NOMO-1 (cell line): Measurements from ENCODE around the gene CDH23.

ENCODE experiments used
- DNase-seq, 2 experiments: peaks; one replicate each; lab custom pipeline; 2025; ENCODE audit not compliant: unreplicated experiment in 2 of 2; lab: John Stamatoyannopoulos, UW

CDH23 gene

DNA sequence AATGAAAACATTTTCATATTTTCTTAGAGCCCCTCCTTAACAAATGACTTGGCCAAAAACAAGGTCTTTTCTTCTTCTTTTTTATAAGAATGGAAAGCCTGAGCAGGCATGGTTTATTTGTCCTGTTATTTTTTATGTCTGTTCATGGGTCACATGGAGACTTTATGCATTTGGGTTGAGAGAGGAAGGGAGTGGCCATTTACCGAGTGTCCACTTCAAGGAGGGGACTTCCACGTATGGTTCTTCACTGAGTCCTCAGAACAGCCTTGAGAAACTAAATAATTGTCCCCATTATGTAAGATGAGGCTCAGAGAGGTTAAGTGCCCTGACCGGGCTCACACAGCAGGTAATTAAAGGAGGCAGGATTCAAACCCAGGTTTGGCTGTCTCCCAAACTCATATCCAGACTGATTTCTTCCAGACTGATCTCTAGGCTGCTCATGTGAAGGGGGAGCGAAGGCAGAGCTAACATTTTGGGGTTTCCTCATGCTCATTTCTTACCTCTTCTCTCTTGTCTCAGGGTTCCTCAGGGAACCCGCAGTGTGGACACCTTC, 82.2 kb downstream of the CDH23 start:
- no peak for DNase-seq

DNA sequence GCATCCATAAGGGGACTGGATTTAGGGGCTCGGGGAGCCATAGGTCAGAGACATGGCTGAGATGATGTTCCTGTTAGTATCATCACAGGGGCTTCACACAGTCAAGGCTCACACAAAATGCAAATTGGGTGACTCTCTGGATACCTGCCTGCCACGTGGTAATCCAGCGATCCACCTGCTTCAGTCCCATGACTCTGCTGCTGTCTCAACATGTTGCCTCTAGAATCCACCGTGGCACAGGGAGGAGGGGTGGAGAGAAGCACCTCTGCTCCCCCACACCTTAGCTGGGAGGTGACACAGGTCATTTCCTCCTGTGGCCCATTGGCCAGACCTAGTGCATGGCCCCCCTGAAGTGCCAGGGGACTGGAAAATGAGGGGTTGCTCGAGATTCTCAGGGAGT, 83.1 kb downstream of the CDH23 start:
- no peak for DNase-seq

GRCh38 chr10:71480662-71481061, 83.9 kb downstream of the CDH23 start:
- DNase-seq: no peak

DNA sequence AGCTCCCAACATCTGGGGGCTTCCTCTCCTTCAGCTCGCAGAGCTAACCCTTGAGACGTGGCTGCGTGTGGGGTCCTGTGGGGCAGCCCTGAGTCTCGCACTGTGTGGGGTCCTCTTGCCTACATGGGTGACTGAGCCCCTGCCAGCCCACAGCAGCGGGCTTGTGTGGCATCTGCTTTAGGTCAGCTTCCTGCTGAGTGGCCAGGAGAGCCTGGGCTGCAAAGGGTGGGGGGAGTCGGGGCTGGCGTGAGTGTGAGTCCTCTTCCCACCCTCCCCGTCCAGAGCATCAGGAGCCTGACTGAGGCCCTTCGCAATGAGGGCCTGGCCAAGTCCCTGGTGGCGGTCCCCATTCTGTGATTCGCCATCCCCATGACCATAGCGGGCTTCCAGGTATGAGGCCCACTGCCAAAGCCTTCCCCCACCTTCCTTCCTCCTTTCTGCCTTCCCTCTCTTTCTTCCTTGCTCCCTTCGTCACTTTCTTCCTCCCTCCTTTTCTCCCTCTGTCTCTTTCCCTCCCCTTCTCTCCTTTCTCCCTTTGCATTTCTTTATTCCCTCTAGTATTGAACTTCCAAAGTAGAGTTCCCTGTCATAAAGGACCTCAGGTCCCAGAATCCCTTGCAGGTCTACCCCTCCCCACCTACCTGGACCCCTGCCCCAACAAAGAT, 85.2 kb downstream of the CDH23 start:
- no peak for DNase-seq

DNA sequence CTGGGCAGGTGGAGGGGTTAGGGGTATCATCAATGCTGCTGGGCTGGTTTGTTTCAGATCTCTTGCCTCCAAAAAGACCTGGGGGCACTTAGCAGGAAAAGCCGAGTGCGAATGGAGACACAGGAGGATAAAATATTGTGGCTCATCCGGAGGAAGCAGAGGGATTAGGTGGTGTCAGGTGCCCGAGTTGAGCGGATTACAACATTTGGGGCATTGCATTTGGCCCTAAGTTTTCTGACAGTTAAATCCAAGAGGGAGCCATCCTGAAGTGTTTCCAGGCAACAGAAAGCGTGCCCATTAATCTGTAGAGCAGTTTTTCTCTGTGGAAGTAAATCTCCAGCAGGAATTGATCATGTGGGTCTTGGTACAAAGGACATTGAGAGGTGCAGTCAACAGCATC, 85.9 kb downstream of the CDH23 start:
- DNase-seq: no peak

- no peak for DNase-seq
Observed at GRCh38 chr10:71483135-71483534, 86.4 kb downstream of the CDH23 start.

GRCh38 chr10:71483885-71484751, 87.4 kb downstream of the CDH23 start:
- no peak for DNase-seq

GRCh38 chr10:71486484-71487114, 89.9 kb downstream of the CDH23 start:
- DNase-seq: peak; percentile 12 to 47

GRCh38 chr10:71487726-71488125, 91.0 kb downstream of the CDH23 start:
- DNase-seq: peak; percentile 30 to 67

- no peak for DNase-seq
Observed at GRCh38 chr10:71489077-71489476, 92.4 kb downstream of the CDH23 start.

DNA sequence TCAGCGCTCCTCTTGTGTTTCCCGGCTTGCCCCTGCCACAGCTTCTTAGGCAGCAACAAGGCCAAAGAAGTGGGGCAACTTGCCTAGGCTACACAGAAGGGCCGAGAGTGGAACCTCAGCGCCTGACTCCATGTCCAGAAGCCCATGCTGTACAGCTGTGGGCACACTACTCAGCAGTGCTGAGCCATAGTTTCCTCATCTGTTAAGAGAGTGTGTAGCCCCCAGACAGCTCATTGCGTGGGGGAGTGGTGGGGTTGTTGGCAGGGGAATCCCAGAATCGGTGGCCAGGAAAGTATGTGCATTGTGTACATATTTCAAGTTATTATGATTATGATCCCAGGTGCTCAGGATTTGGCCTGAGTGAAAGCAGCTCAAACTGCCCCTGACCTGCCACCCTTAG, 96.2 kb downstream of the CDH23 start:
- no peak for DNase-seq

DNA sequence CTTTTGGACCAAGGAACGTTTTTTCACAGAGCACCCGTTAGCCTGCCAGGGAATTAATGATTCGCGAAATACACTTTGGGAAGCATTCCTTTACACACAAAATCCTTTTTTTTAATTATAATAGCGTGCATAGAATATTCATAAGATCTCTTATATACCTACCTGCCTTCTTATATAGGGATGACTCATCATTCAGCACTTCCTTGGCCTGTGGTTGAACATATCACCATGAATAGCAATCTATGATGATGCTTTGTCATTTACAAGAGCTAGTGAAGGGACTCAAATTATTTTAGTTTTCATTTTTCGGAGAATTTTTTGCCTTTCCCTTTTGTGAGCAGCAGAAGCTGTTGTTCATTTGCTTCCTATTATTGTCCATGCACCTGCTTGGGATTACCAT, 97.0 kb downstream of the CDH23 start:
- DNase-seq: no peak

GRCh38 chr10:71494476-71494875, 97.8 kb downstream of the CDH23 start:
- DNase-seq: no peak

- peak; percentile 8 to 59 for DNase-seq
Observed at GRCh38 chr10:71494980-71495381, 98.3 kb downstream of the CDH23 start.

- no peak for DNase-seq
Observed at GRCh38 chr10:71496927-71497762, 100.4 kb downstream of the CDH23 start.

GRCh38 chr10:71497763-71498326, 101.1 kb downstream of the CDH23 start:
- DNase-seq: no peak

- DNase-seq: no peak
Observed at GRCh38 chr10:71501402-71501801, 104.7 kb downstream of the CDH23 start.

DNA sequence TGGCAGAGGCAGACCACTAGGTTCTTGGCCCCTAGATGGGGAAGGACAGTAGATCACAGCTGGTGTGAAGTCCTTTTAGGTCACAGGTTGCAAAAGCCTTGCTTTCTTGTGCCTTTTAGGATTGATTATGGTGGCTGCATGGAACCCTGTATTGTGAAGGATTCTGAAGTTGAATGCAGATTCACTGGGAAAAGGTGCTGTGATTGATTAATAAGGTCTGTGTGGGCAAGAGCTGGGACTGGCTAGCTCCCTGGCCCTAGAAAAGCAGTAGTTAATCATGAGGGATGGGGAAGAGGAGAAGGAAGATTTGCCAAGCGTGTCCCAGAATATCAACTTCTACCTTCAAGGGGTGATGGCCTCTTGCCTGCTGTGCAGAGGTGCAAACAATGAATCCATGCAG, 105.5 kb downstream of the CDH23 start:
- DNase-seq: no peak

DNA sequence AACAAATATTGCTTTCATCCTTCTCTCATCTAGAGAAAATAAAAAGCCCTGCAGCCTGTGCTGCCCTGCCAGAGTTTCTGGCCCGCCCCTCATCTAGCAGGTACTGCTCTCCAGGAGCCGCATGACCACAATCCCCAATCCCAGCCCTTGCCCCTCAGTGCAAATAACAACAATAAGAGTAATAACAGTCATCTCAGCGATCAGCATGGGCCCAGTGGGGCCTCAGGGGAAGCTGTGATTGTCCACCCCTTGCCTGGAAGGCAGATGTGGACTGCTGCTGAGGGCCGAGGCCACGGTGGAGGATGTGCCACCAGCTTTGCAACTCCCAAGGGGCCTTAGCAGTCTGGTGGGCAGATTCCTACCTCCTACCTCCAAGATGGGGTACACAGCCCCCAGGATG, 106.1 kb downstream of the CDH23 start:
- no peak for DNase-seq

- DNase-seq: peak; percentile 6 to 28
Observed at GRCh38 chr10:71504168-71504567, 107.4 kb downstream of the CDH23 start.
